ENCODE data around the gene ASXL3.

The ASXL3 gene

DNA sequence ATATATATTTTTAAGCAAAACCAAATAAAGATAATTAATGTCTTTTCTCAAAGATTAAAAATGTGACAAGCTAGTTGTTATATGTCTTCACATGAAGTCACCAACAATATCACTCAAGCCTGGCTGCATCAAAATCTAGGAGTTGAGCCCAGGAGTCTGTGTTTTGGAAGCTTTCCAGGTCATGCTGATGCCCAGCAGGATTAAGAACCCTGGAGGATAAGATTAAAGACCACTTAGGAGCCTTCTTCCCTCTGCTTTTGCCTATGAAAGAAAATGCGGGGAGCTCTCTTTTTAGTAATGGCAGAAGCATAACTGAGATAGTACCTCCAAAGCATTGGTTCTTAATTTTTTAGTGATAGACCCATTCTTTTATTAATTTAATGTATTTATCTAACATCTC lies 157.4 kb downstream of the ASXL3 start:
- no peak for DNase-seq

- DNase-seq = no peak
Measured at GRCh38 chr18:33741760-33742159, 163.7 kb downstream of the ASXL3 start.

DNA sequence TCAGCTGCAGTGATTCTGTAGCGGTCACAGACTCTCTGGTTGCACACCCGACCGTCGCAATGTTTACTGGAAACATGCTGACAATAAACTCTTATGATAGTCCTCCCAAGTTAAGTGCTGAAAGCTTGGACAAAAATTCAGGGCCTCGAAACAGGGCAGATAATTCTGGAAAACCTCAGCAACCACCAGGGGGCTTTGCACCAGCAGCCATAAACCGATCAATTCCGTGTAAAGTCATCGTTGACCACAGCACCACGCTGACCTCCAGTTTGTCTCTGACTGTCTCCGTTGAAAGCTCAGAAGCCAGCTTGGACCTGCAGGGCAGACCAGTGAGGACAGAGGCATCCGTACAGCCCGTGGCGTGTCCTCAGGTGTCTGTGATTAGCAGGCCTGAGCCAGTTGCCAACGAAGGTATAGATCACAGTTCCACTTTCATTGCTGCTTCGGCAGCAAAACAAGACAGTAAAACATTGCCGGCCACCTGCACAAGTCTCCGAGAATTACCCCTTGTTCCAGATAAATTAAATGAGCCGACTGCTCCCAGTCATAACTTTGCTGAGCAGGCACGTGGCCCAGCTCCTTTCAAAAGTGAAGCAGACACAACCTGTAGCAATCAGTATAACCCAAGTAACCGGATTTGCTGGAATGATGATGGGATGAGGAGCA lies 166.1 kb downstream of the ASXL3 start:
- no peak for DNase-seq

- no peak for DNase-seq
Measured at GRCh38 chr18:33745151-33745795, 167.3 kb downstream of the ASXL3 start.

DNA sequence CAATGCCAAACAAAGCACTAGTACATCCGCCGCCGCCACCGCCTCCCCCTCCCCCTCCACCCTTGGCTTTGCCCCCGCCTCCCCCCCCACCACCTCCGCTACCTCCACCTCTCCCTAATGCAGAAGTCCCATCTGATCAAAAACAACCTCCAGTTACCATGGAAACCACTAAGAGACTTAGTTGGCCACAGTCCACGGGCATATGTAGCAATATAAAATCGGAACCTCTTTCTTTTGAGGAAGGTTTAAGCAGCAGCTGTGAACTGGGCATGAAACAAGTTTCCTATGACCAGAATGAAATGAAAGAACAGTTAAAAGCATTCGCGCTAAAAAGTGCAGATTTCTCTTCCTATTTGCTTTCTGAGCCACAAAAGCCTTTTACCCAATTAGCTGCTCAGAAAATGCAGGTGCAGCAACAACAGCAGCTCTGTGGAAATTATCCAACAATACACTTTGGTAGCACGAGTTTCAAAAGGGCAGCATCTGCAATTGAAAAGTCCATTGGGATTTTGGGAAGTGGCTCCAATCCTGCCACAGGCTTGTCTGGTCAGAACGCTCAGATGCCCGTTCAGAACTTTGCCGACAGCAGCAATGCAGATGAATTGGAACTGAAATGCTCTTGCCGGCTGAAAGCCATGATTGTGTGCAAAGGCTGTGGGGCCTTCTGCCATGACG lies 168.0 kb downstream of the ASXL3 start:
- no peak for DNase-seq

DNA sequence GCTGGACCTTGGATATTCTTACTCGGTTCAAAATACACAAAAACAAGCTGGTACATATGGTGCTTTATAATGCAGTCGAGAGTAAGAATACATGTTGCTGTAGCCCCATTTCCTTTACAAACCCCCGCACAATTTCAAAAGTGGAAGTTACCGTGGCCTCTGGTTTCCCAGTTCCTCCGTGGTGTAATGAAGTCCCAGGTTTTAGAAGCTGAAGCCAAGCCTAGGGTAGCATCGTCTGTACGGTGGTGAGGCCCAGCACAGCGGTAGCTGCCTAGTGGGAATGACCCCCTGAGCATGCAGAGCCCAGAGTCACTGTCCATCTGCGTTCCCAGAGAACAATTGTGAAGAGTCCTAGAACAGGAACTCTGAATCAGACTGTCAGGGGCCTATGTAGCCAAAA lies 171.8 kb downstream of the ASXL3 start:
- DNase-seq = no peak

- DNase-seq = no peak
Measured at GRCh38 chr18:33750366-33750765, 172.3 kb downstream of the ASXL3 start.

DNA sequence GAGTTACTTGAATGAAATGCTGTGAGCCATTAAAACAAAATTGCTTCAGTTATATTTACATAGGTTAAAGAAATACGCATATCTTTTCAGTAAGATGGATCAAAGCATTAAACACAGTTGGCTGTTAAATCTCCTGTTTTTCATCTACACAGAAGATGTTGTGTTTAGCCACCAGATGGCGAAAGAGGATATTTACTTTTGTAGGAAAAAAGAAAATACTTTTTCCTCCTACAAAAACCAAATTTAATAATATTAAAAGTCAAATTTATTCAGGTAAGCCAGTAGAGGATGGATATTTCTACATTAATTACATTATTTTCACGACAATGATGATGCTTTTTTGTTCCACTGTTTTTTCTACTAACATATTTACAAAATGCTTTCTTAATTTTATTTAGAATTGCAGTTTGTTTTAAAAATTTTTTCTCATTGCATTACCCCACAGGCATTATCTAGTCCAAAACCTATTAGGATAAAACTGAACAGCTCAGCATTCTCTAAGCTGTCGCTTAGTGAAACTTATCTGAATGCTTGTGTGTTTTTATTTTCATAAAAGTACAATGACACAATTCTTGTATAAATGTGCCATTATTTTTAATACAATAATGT lies 173.7 kb downstream of the ASXL3 start:
- no peak for DNase-seq

DNA sequence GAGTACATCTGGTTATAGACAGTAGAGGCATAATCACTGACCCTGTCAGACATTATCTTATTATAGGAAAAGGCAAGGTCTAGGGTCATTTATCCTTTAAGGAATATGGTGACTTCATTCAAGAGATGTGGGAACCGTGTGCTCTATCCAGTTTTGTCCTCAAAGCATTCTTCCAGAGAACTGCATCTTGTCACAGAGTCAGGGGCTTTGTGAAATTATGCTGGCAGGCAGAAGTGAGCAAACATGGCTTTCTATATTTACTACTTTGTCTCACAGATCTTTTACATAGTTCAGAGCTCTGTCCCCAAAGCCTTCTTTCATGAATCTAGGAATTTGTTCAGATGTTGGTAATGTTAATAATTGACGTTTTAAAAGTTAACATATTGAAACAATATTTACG lies 177.4 kb downstream of the ASXL3 start:
- no peak for DNase-seq

GRCh38 chr18:33755931-33756560 lies 178.0 kb downstream of the ASXL3 start:
- no peak for DNase-seq

DNA sequence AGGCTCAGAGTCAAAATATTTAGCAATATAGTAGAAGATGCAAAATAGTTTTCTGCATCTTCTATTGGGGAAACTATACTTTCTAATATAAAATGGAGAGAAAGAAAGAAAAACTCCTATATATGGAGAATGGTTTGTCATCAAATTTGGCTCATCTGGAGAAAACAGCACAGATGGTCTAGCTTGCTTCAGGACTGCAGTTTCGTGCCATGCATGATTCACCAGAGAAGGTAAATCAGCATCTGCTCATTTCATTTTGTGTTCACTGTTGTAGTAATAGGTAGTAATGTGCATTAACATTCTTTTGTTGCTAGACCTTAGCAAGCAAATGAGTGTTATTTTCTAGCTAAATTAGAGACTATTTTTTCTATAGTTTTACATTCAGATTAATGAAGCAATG lies 179.0 kb downstream of the ASXL3 start:
- no peak for DNase-seq

- DNase-seq = no peak
Measured at GRCh38 chr18:33761363-33761762, 183.3 kb downstream of the ASXL3 start.

DNA sequence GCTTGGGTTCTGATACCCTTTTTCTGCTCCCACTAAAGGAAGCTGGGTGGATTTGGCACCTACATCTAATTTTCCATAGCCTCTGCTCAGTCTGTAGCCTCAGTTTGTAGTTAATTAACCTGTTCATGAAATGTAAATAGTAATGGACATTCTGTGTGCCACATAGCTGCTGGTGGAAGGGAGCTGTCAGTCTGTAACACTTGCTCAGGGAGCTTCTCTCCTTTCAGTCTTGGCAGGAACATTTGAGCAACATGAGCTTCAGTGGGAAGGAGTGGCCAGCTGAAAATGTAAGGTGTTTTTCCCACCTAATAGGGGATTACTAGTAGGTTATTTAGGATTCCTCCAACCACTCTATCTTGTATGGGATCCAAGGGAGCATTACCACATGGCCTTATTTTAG lies 203.4 kb downstream of the ASXL3 start:
- DNase-seq = no peak

Data from activated CD4-positive, CD25-positive, alpha-beta regulatory T cell (primary cell).